Islet of Langerhans (tissue), 1 donor: ENCODE results near the gene C7orf25.
A peak's percentile ranks its signal among the peaks of the same experiment; 100 is the strongest.
"Not testable (repeated sequence)": the region's sequence is repeated elsewhere in the genome, so short reads cannot be mapped to it uniquely, and the experiment has no call there.

Experiments used
- FAIRE-seq: peaks from one replicate; lab custom pipeline; 2011; peaks lifted over from hg19 to GRCh38; lab: Jason Lieb, UNC

The C7orf25 gene

DNA sequence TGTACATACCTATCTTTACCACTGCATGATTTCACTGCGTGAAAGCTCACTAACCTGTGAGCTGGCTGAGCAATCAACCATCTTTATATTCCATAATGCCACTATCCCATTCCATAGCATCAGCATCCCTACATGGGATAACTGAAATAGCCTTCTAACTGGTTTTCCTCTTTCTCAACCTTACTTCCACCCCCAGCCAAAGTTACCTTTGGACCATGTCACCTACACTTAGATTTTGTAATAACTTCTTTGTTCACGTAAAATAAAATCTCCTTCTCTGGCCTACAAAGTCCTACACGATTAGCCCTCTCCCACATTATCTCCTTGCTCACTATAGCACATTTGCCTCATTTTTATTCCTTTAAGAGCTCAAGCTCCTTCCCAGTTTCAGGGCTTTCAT lies 17.6 kb upstream of the C7orf25 start:
- FAIRE-seq: no peak

DNA sequence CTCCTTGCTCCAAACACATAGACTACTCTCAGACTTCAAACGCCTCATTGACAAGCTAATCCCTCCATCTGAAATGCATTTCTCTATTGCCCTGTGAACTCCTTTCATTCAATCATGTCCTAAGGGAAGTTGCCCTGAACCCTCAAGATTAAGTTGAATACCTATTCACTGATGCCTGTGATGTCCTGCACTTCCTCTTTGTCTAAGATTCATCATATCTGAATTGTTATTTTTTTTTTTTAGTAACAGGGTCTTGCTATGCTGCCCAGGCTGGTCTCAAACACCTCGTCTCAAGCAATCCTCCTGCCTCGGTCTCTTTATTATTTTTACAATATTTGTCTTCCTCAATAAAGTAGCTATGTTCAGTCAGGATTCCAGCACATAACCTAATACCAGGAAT lies 16.9 kb upstream of the C7orf25 start:
- no peak for FAIRE-seq

GRCh38 chr7:42926204-42926603 lies 14.3 kb upstream of the C7orf25 start:
- FAIRE-seq: no peak

DNA sequence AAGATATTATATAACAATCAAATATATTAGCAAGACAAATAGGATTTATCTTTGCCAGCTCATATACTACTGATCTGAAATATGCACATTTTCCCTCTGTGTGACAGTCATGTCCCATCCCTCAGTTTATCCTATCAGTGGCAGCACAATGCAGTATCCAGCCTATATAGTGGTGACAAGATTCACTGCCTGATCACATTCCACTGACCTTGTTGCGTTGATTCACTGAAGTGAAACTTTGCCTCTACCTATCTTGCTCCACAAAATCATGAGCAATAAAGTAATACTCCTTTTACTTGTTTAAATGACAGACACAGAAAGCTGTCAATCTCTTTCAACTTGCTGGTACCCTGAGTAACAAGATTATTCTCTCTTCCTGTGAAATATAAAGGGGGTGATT lies 13.8 kb upstream of the C7orf25 start:
- FAIRE-seq: no peak

- FAIRE-seq: no peak
These were observed 12.5 kb upstream of the C7orf25 start for GRCh38 chr7:42924223-42924838.

GRCh38 chr7:42922017-42922753 lies 10.3 kb upstream of the C7orf25 start:
- FAIRE-seq: no peak

DNA sequence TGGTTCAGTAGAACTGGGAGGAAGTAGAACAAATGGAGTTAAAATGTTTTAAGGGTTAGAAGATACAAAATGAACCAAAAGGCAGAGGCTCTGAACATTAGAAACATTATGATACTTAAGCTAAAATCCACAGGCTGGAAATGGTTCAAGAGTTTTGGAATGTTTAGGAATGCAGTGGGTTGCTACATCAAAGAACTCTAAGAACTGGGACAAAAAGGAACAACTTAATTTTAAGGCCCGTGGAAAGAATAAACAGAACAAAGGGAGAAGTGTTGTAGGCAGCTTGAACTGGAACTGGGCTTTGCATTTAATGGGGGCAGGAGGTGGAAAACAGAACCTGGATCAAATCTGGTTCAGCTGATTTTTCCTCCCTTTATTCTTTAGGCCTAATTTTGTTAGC lies 3.5 kb upstream of the C7orf25 start:
- no peak for FAIRE-seq

DNA sequence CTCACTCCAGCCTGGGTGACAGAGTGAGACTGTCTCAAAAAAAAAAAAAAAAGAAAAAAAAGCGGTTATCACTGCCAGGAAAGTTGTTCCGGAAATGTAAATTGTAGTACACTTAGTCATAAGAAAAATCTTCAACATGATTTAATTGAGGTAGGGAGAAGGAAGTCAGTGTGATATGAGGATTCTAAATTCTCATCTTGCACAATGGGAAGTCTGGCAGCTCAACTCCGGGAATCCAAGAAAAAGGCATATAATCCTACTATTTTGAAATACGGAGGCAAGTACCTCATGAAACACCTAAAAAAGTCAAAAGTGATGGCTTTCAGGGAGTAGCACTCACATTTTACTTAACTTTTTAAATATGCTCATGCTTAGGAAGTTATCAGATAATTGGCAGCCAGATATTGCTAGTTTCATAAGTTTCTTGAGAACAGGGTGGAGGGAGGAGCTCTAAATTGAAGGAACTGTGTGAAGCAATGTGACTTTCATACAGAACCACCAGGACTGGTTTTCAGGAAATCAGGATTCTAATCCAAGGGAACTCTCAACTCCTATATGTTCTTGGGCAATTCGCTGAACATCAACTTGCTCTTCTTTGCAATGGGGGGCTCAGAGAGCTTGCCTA lies 2.7 kb upstream of the C7orf25 start:
- FAIRE-seq: no peak

- FAIRE-seq: no peak
These were observed 2.1 kb upstream of the C7orf25 start for GRCh38 chr7:42914009-42914408.

GRCh38 chr7:42913591-42913990 lies 1.7 kb upstream of the C7orf25 start:
- FAIRE-seq: no peak

GRCh38 chr7:42910306-42910705 lies 1.6 kb downstream of the C7orf25 start:
- FAIRE-seq: no peak

GRCh38 chr7:42907316-42907715 lies 4.6 kb downstream of the C7orf25 start:
- no peak for FAIRE-seq

GRCh38 chr7:42906181-42906580 lies 5.7 kb downstream of the C7orf25 start:
- FAIRE-seq: no peak

DNA sequence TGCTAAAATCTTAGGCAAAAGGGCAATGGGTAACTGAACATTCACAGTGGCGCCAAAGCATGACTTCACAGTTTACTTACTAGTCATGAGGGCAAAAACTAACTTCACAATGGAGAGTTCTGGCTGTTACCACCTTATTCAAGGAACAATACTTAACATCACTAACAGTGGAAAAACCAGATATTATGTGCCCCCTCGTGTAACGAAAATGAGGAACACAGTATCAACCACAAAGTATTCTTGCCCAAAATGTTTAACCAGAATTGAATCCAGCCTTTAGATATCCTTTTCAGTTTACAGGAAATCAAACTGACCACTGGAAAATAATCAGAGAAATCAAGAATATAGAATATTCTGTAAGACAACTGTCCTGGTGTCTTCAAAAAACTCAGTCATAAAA lies 9.5 kb downstream of the C7orf25 start:
- FAIRE-seq: no peak

DNA sequence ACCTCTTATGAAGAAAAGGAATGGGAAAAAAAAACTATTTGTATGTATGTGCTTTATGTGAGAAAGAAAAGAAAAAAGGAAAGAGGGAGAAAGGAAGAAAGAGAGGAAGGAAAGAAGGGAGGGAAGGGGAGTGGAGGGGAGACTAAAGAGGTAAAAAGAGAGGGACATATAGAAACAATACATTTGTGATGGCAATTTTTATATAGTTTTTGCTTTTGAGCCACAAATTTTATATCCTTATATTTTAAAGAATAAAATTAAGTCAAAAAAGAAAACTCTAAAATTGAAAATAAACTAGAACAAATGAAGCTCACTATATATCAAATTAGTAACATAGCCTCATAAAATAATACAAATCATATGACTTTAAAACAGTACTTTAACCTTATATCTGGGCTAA lies 11.0 kb downstream of the C7orf25 start:
- no peak for FAIRE-seq

- no peak for FAIRE-seq
These were observed 18.3 kb downstream of the C7orf25 start for GRCh38 chr7:42893346-42894240.

- FAIRE-seq: no peak
These were observed 24.9 kb downstream of the C7orf25 start for GRCh38 chr7:42886893-42887505.

GRCh38 chr7:42886129-42886528 lies 25.7 kb downstream of the C7orf25 start:
- peak; percentile 55 for FAIRE-seq

GRCh38 chr7:42885183-42885582 lies 26.7 kb downstream of the C7orf25 start:
- FAIRE-seq: not testable (repeated sequence)

- no peak for FAIRE-seq
These were observed 27.9 kb downstream of the C7orf25 start for GRCh38 chr7:42883950-42884349.

GRCh38 chr7:42880392-42880791 lies 31.5 kb downstream of the C7orf25 start:
- peak; percentile 77 for FAIRE-seq

DNA sequence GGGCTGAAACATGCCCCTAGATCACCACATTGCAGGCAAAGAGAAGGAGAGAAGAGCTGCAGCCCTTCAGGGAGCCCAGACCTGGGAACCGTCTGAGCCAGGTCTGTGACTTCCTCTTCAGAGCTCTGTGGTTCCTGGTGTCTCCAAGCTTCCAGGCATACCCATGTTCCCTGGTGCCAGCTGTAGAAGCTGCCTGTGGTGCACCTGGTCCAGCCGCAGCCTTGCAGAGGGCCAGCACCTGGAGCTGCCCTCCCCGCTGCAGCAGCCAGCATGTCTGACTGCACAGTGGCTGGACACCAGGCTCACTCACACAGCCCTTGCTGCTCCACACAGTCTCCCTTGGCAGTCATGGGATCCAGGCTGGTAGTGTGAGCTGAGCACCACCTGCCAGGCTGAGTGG lies 33.6 kb downstream of the C7orf25 start:
- no peak for FAIRE-seq
